Epithelial cell of prostate (primary cell): ENCODE results near the gene SMAD4.
A peak's percentile ranks its signal among the peaks of the same experiment; 100 is the strongest.

Experiments
- DNase-seq: peaks from one replicate; pipeline ENCODE4 v3.0.0-alpha.2; 2011; ENCODE audit warnings: low read depth, low spot score
- H3K27ac ChIP-seq: fragments of 450-650 bp; 2 replicates; pipeline ENCODE4 v1.5.1; 2017; ENCODE audit warnings: mild to moderate bottlenecking

Gene SMAD4

GRCh38 chr18:51020536-51020935 lies 9.5 kb upstream of the SMAD4 start:
- no peak overlapping the region for H3K27ac ChIP-seq
- no peak for DNase-seq

GRCh38 chr18:51021226-51021965 lies 8.6 kb upstream of the SMAD4 start:
- H3K27ac ChIP-seq: no peak overlapping the region
- DNase-seq: no peak

- no peak for DNase-seq
- H3K27ac ChIP-seq: no peak overlapping the region
These were observed 4.5 kb upstream of the SMAD4 start for GRCh38 chr18:51025512-51025911.

GRCh38 chr18:51028201-51028805 lies 1.7 kb upstream of the SMAD4 start:
- no peak for DNase-seq
- H3K27ac ChIP-seq: no peak overlapping the region

- DNase-seq: no peak
- peak overlapping the region; percentile 85 for H3K27ac ChIP-seq
These were observed 677 bp upstream of the SMAD4 start for GRCh38 chr18:51029378-51029693.

- DNase-seq: no peak
- H3K27ac ChIP-seq: peak overlapping the region; percentile 85
These were observed 685 bp downstream of the SMAD4 start for GRCh38 chr18:51030537-51031258.

GRCh38 chr18:51032193-51032592 lies 2.2 kb downstream of the SMAD4 start:
- no peak for DNase-seq
- no peak overlapping the region for H3K27ac ChIP-seq

GRCh38 chr18:51037230-51037629 lies 7.2 kb downstream of the SMAD4 start:
- no peak for DNase-seq
- no peak overlapping the region for H3K27ac ChIP-seq

- no peak for DNase-seq
- no peak overlapping the region for H3K27ac ChIP-seq
These were observed 8.1 kb downstream of the SMAD4 start for GRCh38 chr18:51038110-51038509.

- H3K27ac ChIP-seq: no peak overlapping the region
- DNase-seq: no peak
These were observed 9.4 kb downstream of the SMAD4 start for GRCh38 chr18:51039138-51040112.

- DNase-seq: no peak
- no peak overlapping the region for H3K27ac ChIP-seq
These were observed 11.8 kb downstream of the SMAD4 start for GRCh38 chr18:51041677-51042352.

GRCh38 chr18:51044928-51045585 lies 15.0 kb downstream of the SMAD4 start:
- no peak for DNase-seq
- no peak overlapping the region for H3K27ac ChIP-seq

GRCh38 chr18:51048190-51048589 lies 18.2 kb downstream of the SMAD4 start:
- no peak overlapping the region for H3K27ac ChIP-seq
- DNase-seq: no peak

- H3K27ac ChIP-seq: no peak overlapping the region
- no peak for DNase-seq
These were observed 19.1 kb downstream of the SMAD4 start for GRCh38 chr18:51049137-51049536.

GRCh38 chr18:51051105-51051712 lies 21.2 kb downstream of the SMAD4 start:
- no peak overlapping the region for H3K27ac ChIP-seq
- DNase-seq: no peak

- no peak overlapping the region for H3K27ac ChIP-seq
These were observed 23.8 kb downstream of the SMAD4 start for GRCh38 chr18:51053814-51054213.

GRCh38 chr18:51054764-51055163 lies 24.8 kb downstream of the SMAD4 start:
- H3K27ac ChIP-seq: no peak overlapping the region
- DNase-seq: no peak

More at GRCh38 chr18:51053814-51054213, 23.8 kb downstream of the SMAD4 start:
- DNase-seq: no peak

GRCh38 chr18:51059969-51060368 lies 30.0 kb downstream of the SMAD4 start:
- H3K27ac ChIP-seq: no peak overlapping the region
- DNase-seq: no peak

GRCh38 chr18:51064256-51064655 lies 34.2 kb downstream of the SMAD4 start:
- H3K27ac ChIP-seq: no peak overlapping the region
- DNase-seq: no peak
